ENCODE measurements around the gene LARGE1.

LARGE1 gene

GRCh38 chr22:33715237-33715985 is 204.9 kb downstream of the LARGE1 start:
- DNase-seq: no peak

GRCh38 chr22:33710326-33710725 is 209.9 kb downstream of the LARGE1 start:
- no peak for DNase-seq

GRCh38 chr22:33707581-33707980 is 212.7 kb downstream of the LARGE1 start:
- DNase-seq: no peak

GRCh38 chr22:33706100-33706499 is 214.2 kb downstream of the LARGE1 start:
- DNase-seq: no peak

GRCh38 chr22:33699176-33699575 is 221.1 kb downstream of the LARGE1 start:
- no peak for DNase-seq

GRCh38 chr22:33697640-33698039 is 222.6 kb downstream of the LARGE1 start:
- DNase-seq: no peak

GRCh38 chr22:33691057-33691630 is 229.1 kb downstream of the LARGE1 start:
- no peak for DNase-seq

- DNase-seq: no peak
Observed at GRCh38 chr22:33688903-33689302, 231.4 kb downstream of the LARGE1 start.

GRCh38 chr22:33687464-33687863 is 232.8 kb downstream of the LARGE1 start:
- no peak for DNase-seq

GRCh38 chr22:33684087-33684486 is 236.2 kb downstream of the LARGE1 start:
- DNase-seq: no peak

- DNase-seq: no peak
Observed at GRCh38 chr22:33682927-33683326, 237.3 kb downstream of the LARGE1 start.

- DNase-seq: no peak
Observed at GRCh38 chr22:33680632-33681031, 239.6 kb downstream of the LARGE1 start.

GRCh38 chr22:33678523-33678922 is 241.8 kb downstream of the LARGE1 start:
- no peak for DNase-seq

- no peak for DNase-seq
Observed at GRCh38 chr22:33677536-33677935, 242.7 kb downstream of the LARGE1 start.

- DNase-seq: no peak
Observed at GRCh38 chr22:33674357-33674756, 245.9 kb downstream of the LARGE1 start.

GRCh38 chr22:33669746-33670145 is 250.5 kb downstream of the LARGE1 start:
- no peak for DNase-seq

GRCh38 chr22:33666961-33667619 is 253.2 kb downstream of the LARGE1 start:
- no peak for DNase-seq

- DNase-seq: no peak
Observed at GRCh38 chr22:33666279-33666960, 253.9 kb downstream of the LARGE1 start.

- no peak for DNase-seq
Observed at GRCh38 chr22:33659448-33659847, 260.8 kb downstream of the LARGE1 start.

GRCh38 chr22:33658775-33659174 is 261.5 kb downstream of the LARGE1 start:
- DNase-seq: no peak

GRCh38 chr22:33657670-33658069 is 262.6 kb downstream of the LARGE1 start:
- DNase-seq: no peak

GRCh38 chr22:33656808-33657628 is 263.3 kb downstream of the LARGE1 start:
- no peak for DNase-seq
